Loucy (cell line): Measurements from ENCODE around the gene JOSD1.

ENCODE experiments used
- EZH2phosphoT487 ChIP-seq: fragments of 200-600 bp; IDR thresholded peaks from 2 replicates; pipeline ENCODE4 v1.6.1; 2018; ENCODE audit warnings: antibody characterized with exemption, mild to moderate bottlenecking, moderate library complexity, borderline replicate concordance
- TF ChIP-seq, protein P1 (sequence below): fragments of 200-600 bp; sonication (generic); conservative IDR thresholded peaks from 2 replicates; pipeline ENCODE4 v1.5.1; 2014; ENCODE audit warnings: mild to moderate bottlenecking, antibody characterized with exemption, low read length

DNA sequence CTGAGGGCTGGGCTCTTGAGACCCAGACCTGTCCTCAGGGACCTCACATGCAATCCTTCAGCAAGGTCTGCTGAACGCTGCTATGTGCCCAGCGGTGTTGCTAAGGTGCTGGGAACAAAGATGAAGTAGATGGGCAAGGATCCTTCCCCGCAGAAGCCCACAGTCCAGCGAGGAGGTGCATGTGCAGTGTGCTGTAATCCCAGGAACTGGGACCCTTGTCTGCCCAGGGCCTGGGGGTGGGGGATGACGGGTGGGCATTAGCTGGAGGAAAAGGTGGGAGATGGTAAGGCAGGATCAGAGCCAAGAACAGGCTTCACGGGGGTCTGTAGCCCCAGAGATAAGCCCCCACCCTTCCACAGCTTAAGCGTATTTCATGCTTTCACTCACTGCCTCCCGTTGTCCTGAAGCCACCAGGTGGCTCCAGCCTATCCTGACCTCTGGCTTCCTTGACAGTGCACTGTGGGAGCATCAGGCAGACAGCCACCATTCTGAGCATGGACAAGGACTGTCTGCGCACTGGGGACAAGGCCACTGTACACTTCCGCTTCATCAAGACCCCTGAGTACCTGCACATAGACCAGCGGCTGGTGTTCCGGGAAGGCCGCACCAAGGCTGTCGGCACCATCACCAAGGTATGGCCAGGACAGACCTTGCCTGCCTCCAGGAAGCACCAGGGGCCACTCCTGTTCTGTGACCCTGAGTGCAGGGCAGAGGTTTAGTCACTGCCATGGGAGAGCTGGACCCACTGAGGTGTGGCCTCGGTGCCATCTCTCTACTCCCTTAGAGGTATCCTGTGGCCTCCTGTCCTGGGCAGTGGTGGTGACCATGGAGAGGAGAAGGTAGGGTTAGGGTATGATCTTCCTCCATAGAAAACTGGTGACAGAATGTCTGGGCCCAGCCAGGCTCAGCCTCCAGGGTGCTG is 27.0 kb upstream of the JOSD1 start:
- TF ChIP-seq, protein P1, sequence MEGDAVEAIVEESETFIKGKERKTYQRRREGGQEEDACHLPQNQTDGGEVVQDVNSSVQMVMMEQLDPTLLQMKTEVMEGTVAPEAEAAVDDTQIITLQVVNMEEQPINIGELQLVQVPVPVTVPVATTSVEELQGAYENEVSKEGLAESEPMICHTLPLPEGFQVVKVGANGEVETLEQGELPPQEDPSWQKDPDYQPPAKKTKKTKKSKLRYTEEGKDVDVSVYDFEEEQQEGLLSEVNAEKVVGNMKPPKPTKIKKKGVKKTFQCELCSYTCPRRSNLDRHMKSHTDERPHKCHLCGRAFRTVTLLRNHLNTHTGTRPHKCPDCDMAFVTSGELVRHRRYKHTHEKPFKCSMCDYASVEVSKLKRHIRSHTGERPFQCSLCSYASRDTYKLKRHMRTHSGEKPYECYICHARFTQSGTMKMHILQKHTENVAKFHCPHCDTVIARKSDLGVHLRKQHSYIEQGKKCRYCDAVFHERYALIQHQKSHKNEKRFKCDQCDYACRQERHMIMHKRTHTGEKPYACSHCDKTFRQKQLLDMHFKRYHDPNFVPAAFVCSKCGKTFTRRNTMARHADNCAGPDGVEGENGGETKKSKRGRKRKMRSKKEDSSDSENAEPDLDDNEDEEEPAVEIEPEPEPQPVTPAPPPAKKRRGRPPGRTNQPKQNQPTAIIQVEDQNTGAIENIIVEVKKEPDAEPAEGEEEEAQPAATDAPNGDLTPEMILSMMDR = no peak
- no peak for TF ChIP-seq EZH2phosphoT487
